Common myeloid progenitor, CD34-positive (primary cell): ENCODE data around the gene LRP8.

ENCODE experiments used
- CTCF ChIA-PET: fragments of 350-600 bp; sonication (Branson Sonifier 250); formaldehyde crosslinking; loops from one replicate; lab custom pipeline; 2021; ENCODE audit warnings: antibody characterized with exemption; lab: Charles Lee
- POLR2A ChIA-PET: fragments of 350-600 bp; sonication (Branson Sonifier 250); formaldehyde crosslinking; loops from one replicate; lab custom pipeline; 2021; ENCODE audit warnings: antibody characterized with exemption; lab: Charles Lee
- DNase-seq, 3 donors: peaks; one replicate each; pipeline versions ENCODE4 v3.0.0 to v3.0.0-alpha.2; 2013
- H3K27ac ChIP-seq, 2 experiments: 1 replicate in 1 of 2; 2 replicates in 1 of 2; pipeline ENCODE4 v1.7.0; 2013; ENCODE audit warnings: inconsistent platforms in 2 of 2, low read length in 2 of 2, mild to moderate bottlenecking in 2 of 2, low read depth in 1 of 2, moderate library complexity in 1 of 2; ENCODE audit not compliant: severe bottlenecking in 2 of 2, insufficient read depth in 1 of 2, poor library complexity in 1 of 2
- H3K27me3 ChIP-seq, 5 experiments: replicated peaks in 2 of 5; 1 replicate in 3 of 5; 2 replicates in 2 of 5; pipeline versions ENCODE4 v1.6.1 to v1.7.0; 2013; ENCODE audit warnings: low read length in 4 of 5, mild to moderate bottlenecking in 2 of 5, moderate library complexity in 2 of 5, inconsistent platforms in 1 of 5; ENCODE audit not compliant: insufficient read depth in 5 of 5, control insufficient read depth in 4 of 5
- H3K36me3 ChIP-seq, 4 experiments: 1 replicate in 2 of 4; 2 replicates in 2 of 4; pipeline versions ENCODE4 v1.6.1 to v1.7.0; 2013; ENCODE audit warnings: low read length in 3 of 4, control low read depth in 1 of 4, mild to moderate bottlenecking in 1 of 4; ENCODE audit not compliant: control insufficient read depth in 4 of 4, insufficient read depth in 4 of 4
- H3K4me1 ChIP-seq, 4 experiments: 1 replicate in 3 of 4; 2 replicates in 1 of 4; pipeline versions ENCODE4 v1.6.1 to v1.7.1; 2013; ENCODE audit warnings: low read length in 3 of 4, mild to moderate bottlenecking in 3 of 4, control low read depth in 1 of 4, inconsistent platforms in 1 of 4, moderate library complexity in 1 of 4; ENCODE audit not compliant: control insufficient read depth in 4 of 4, insufficient read depth in 4 of 4; ENCODE audit errors: control extremely low read depth in 1 of 4
- H3K4me3 ChIP-seq, 7 experiments: 1 replicate in 4 of 7; 2 replicates in 3 of 7; pipeline versions ENCODE4 v1.5.1 to v1.7.0; 2013; ENCODE audit warnings: mild to moderate bottlenecking in 7 of 7, low read length in 6 of 7, moderate library complexity in 6 of 7, inconsistent platforms in 2 of 7, low read depth in 2 of 7, control low read depth in 1 of 7; ENCODE audit not compliant: insufficient read depth in 4 of 7, control insufficient read depth in 1 of 7; ENCODE audit errors: extremely low read depth in 1 of 7
- H3K9me3 ChIP-seq, 5 experiments: 1 replicate in 4 of 5; 2 replicates in 1 of 5; pipeline versions ENCODE4 v1.6.1 to v1.7.1; 2013; ENCODE audit warnings: low read length in 4 of 5, mild to moderate bottlenecking in 2 of 5, inconsistent platforms in 1 of 5, low read depth in 1 of 5, moderate library complexity in 1 of 5; ENCODE audit not compliant: control insufficient read depth in 4 of 5, insufficient read depth in 2 of 5; ENCODE audit errors: control extremely low read depth in 1 of 5
- WGBS: methylation state at CpG from one replicate; pipeline ENCODE4 v1.1.5; 2013; ENCODE audit not compliant: insufficient coverage; 5-methylcytosine and 5-hydroxymethylcytosine counted together

Gene LRP8

GRCh38 chr1:53304527-53304926, 23.3 kb downstream of the LRP8 start:
- DNase-seq, result no peak
- Histone ChIP-seq H3K27ac (no peak overlapping the region), H3K36me3 (peaks cover 0 to 80% (median 4%) of the 10 kb centered on the region in 4 experiments), H3K4me1 (peaks cover 0 to 19% (median 11%) of the 10 kb centered on the region in 4 experiments), H3K27me3 (no peaks in the 10 kb centered on the region), H3K9me3 (no peaks in the 10 kb centered on the region), H3K4me3 (no peak overlapping the region)
- ChIA-PET CTCF (no interaction called here), POLR2A (no interaction called here)
- WGBS, result 97% methylated on average over 7 of the region's 7 CpGs

GRCh38 chr1:53303726-53304515, 23.9 kb downstream of the LRP8 start:
- CTCF ChIA-PET, result interaction anchor here (1.1 kb wide), 1 partner anchor 14 kb away, joined by 4 read pairs; no protein-coding TSS in a partner anchor
- DNase-seq, result no peak
- WGBS, result 97% methylated on average over 8 of the region's 14 CpGs
- Histone ChIP-seq H3K4me3 (no peak overlapping the region), H3K9me3 (no peaks in the 10 kb centered on the region), H3K36me3 (peaks cover 0 to 81% (median 4%) of the 10 kb centered on the region in 4 experiments), H3K4me1 (peaks cover 0 to 20% (median 11%) of the 10 kb centered on the region in 4 experiments), H3K27me3 (no peaks in the 10 kb centered on the region), H3K27ac (no peak overlapping the region)
- POLR2A ChIA-PET, result no interaction called here

- no peak for DNase-seq
- Histone ChIP-seq H3K36me3 (peaks cover 0 to 81% (median 4%) of the 10 kb centered on the region in 4 experiments), H3K9me3 (no peaks in the 10 kb centered on the region), H3K4me3 (no peak overlapping the region), H3K27me3 (no peaks in the 10 kb centered on the region), H3K27ac (no peak overlapping the region), H3K4me1 (peaks cover 0 to 23% (median 11%) of the 10 kb centered on the region in 4 experiments)
- 88% methylated on average over 6 of the region's 7 CpGs for WGBS
- POLR2A ChIA-PET, result no interaction called here
- CTCF ChIA-PET, result interaction anchor here (1.1 to 1.5 kb wide), 2 partner anchors 8 to 14 kb away, joined by 4 to 5 read pairs; no protein-coding TSS in a partner anchor
Measured at GRCh38 chr1:53303243-53303642, 24.6 kb downstream of the LRP8 start.

DNA sequence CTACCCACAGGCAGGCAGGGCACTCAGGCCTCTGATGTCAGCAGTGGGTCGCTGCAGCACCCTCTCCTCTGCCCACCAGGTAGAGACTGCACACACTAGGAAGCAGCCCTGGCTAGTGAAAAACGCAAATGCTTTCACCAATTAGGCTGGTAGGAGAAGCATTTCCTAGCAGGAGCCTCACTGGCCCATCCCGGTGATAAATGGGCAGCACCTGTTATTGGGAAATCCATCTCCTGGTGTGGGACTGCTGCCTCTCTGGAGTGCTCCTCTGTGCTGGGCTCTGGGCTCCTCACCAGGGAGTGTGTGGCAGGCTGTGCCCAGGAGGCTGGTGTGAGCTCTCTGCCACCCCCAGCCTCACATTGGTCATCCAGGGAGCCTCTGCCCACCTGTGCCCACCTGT, 28.6 kb downstream of the LRP8 start:
- Histone ChIP-seq H3K27ac (no peak overlapping the region), H3K9me3 (no peaks in the 10 kb centered on the region), H3K27me3 (no peaks in the 10 kb centered on the region), H3K36me3 (peaks cover 0 to 60% (median 2%) of the 10 kb centered on the region in 4 experiments), H3K4me1 (peaks cover 1 to 44% (median 14%) of the 10 kb centered on the region in 4 experiments), H3K4me3 (no peak overlapping the region)
- POLR2A ChIA-PET, result interaction anchor here (0.6 kb wide), 1 partner anchor 31 kb away, joined by 3 read pairs; no protein-coding TSS in a partner anchor
- CTCF ChIA-PET, result interaction anchor here (0.6 to 1.3 kb wide), 3 partner anchors 10 to 21 kb away, joined by 3 to 4 read pairs (median 4); no protein-coding TSS in a partner anchor
- DNase-seq, result no peak
- 87% methylated on average over 3 of the region's 3 CpGs for WGBS

DNA sequence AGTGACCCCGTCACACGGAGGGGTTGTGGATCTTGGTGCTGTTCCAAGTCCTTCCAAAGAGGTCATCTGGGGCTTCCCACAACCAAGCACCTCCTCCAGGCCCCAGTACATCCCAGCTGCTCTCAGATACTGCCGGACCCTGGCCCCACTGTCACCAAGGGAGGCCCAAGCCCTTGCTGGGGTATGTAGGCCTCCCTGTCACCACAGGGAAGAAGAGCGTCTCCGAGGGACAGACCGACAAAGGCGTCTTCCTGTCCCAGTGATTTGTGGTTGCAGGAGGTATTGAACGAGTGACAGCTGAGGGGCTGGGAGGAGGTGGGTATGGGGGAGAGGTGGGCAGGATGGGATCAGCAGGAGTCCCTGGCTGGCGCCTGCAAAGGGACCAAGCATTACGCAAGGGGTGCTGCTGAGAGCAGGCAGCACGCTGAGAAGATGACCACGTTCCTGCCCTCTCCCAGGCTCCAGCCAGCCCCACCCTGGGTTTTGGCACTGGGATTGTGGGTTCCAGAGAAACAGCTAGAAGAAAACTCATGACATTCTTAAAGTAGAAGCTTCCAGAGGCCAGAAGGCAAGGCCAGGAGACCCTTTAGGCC, 29.7 kb downstream of the LRP8 start:
- Histone ChIP-seq H3K27me3 (no peaks in the 10 kb centered on the region), H3K9me3 (no peaks in the 10 kb centered on the region), H3K4me3 (no peak overlapping the region), H3K36me3 (peaks cover 0 to 59% (median 2%) of the 10 kb centered on the region in 4 experiments), H3K27ac (no peak overlapping the region), H3K4me1 (peaks cover 1 to 49% (median 19%) of the 10 kb centered on the region in 4 experiments)
- WGBS, result 65% methylated on average over 11 of the region's 12 CpGs
- DNase-seq, result no peak
- POLR2A ChIA-PET, result no interaction called here
- CTCF ChIA-PET, result interaction anchor here (1.0 to 1.1 kb wide), 4 partner anchors 19 to 93 kb away, joined by 3 to 4 read pairs (median 3); no protein-coding TSS in a partner anchor

DNA sequence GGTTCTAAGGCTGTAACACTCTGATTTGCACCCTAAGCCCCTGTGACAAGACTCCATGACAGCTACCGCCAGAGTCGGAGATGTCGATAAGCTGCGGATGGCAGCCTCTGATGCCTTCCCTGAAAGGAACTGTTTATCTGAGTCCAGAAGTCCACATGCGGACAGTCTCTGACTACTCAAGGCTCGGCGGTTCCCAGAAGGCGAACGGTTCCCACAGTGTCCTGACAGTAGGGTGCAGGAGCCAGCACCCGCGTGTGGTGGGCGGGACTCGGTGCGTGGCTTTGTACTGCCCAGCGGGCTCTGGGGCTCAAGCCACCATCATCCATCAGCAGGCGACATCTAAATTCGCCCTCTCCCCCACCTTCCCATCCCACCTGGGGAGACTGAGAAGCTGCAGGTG, 30.7 kb downstream of the LRP8 start:
- WGBS, result 97% methylated on average over 9 of the region's 17 CpGs
- no peak overlapping the region for H3K27ac ChIP-seq

More for the DNA sequence above, 30.7 kb downstream of the LRP8 start:
- no peak for DNase-seq
- H3K9me3 ChIP-seq, result no peaks in the 10 kb centered on the region
- H3K4me3 ChIP-seq, result no peak overlapping the region
- ChIA-PET CTCF (interaction anchor here (0.7 to 1.3 kb wide), 5 partner anchors 9 to 94 kb away, joined by 3 to 5 read pairs (median 3); no protein-coding TSS in a partner anchor), POLR2A (interaction anchor here (0.8 kb wide), 1 partner anchor 35 kb away, joined by 3 read pairs; no protein-coding TSS in a partner anchor)
- H3K36me3 ChIP-seq, result peaks cover 0 to 57% (median 2%) of the 10 kb centered on the region in 4 experiments
- peaks cover 1 to 52% (median 22%) of the 10 kb centered on the region in 4 experiments for H3K4me1 ChIP-seq
- no peaks in the 10 kb centered on the region for H3K27me3 ChIP-seq
